ENCODE results near the gene JAKMIP1. TPM values are rescaled to one million over a fixed set of nuclear protein-coding genes. Genes with fewer than 3 reads are reported as not detected.

Gene JAKMIP1
- total RNA-seq (ENCODE audit: low replicate concordance) = 5.1 and 5.5 TPM in 2 replicates

- H3K36me3 ChIP-seq = no peaks in the 10 kb centered on the region
- peak within 1 kb of the TSS; percentile 100 for H3K4me2 ChIP-seq
- Mint-ChIP-seq H3K27ac (no peak within 1 kb of the TSS), H3K4me3 (peak within 1 kb of the TSS; percentile 81), H3K36me3 (no peaks in the 10 kb centered on the region), H3K9me3 (peaks cover 7% of the 10 kb centered on the region), H3K27me3 (ENCODE audit: insufficient read depth, low read depth) (peaks cover 44% of the 10 kb centered on the region), H3K4me1 (peaks cover 11% of the 10 kb centered on the region)
- H3K9me3 ChIP-seq (ENCODE audit: low read depth) = no peaks in the 10 kb centered on the region
- H3K79me2 ChIP-seq (ENCODE audit: low read depth) = no peaks in the 10 kb centered on the region
- no peak for TF ChIP-seq CTCF (IDR thresholded peaks at IDR 0.05)
- TF ChIP-seq EZH2 (IDR thresholded peaks at IDR 0.05) = no peak
- TF ChIP-seq EZH2phosphoT487 (IDR thresholded peaks at IDR 0.05) = no peak
- peak within 1 kb of the TSS; percentile 87 for H3K4me3 ChIP-seq
- peak; percentile 91 for DNase-seq (ENCODE audit: low spot score)
- peaks cover 22% of the 10 kb centered on the region for H3K4me1 ChIP-seq
- H4K20me1 ChIP-seq (ENCODE audit: low read depth) = peaks cover 22% of the 10 kb centered on the region
- no peak within 1 kb of the TSS for H3K27ac ChIP-seq
- H2AFZ ChIP-seq (replicated peaks) = peak within 1 kb of the TSS; percentile 95
- H3F3A ChIP-seq (ENCODE audit: low read depth) = peaks cover 19% of the 10 kb centered on the region
- H3K27me3 ChIP-seq = peaks cover 51% of the 10 kb centered on the region
- H3K9ac ChIP-seq = no peak within 1 kb of the TSS
These were observed at the start of gene JAKMIP1 for GRCh38 chr4:6200011-6200921. Gene JAKMIP1, minus strand, starts transcription at chr4:6200549. Its CDS starts 87,699 bp downstream, at chr4:6112850.

GRCh38 chr4:6248394-6248793, 48.0 kb upstream of the JAKMIP1 start:
- Mint-ChIP-seq H3K9me3 (peaks cover 10% of the 10 kb centered on the region), H3K36me3 (no peaks in the 10 kb centered on the region)

GRCh38 chr4:6246170-6246634, 45.9 kb upstream of the JAKMIP1 start:
- no peak for TF ChIP-seq EZH2phosphoT487 (IDR thresholded peaks at IDR 0.05)
- TF ChIP-seq EZH2 (IDR thresholded peaks at IDR 0.05) = no peak
- no peak for TF ChIP-seq CTCF (IDR thresholded peaks at IDR 0.05)
- Histone ChIP-seq H3K36me3 (no peaks in the 10 kb centered on the region), H2AFZ (replicated peaks) (peak overlapping the region; percentile 92), H3K9ac (no peak overlapping the region), H3K4me1 (no peaks in the 10 kb centered on the region), H3K27ac (no peak overlapping the region), H4K20me1 (ENCODE audit: low read depth) (no peaks in the 10 kb centered on the region), H3K4me2 (peak overlapping the region; percentile 74), H3K27me3 (peaks cover 40% of the 10 kb centered on the region), H3F3A (ENCODE audit: low read depth) (no peaks in the 10 kb centered on the region), H3K9me3 (ENCODE audit: low read depth) (no peaks in the 10 kb centered on the region), H3K79me2 (ENCODE audit: low read depth) (no peaks in the 10 kb centered on the region), H3K4me3 (peak overlapping the region; percentile 37)
- Mint-ChIP-seq H3K27me3 (ENCODE audit: insufficient read depth, low read depth) (peaks cover 16% of the 10 kb centered on the region), H3K9me3 (peaks cover 10% of the 10 kb centered on the region), H3K36me3 (no peaks in the 10 kb centered on the region), H3K27ac (no peak overlapping the region), H3K4me3 (no peak overlapping the region), H3K4me1 (peaks cover 5% of the 10 kb centered on the region)
- DNase-seq (ENCODE audit: low spot score) = no peak

More at GRCh38 chr4:6248394-6248793, 48.0 kb upstream of the JAKMIP1 start:
- no peak overlapping the region for H3K4me3 Mint-ChIP-seq
- Histone ChIP-seq H4K20me1 (ENCODE audit: low read depth) (no peaks in the 10 kb centered on the region), H3K9ac (no peak overlapping the region), H3K27ac (no peak overlapping the region), H3K4me2 (no peak overlapping the region), H2AFZ (replicated peaks) (no peak overlapping the region), H3F3A (ENCODE audit: low read depth) (no peaks in the 10 kb centered on the region), H3K36me3 (no peaks in the 10 kb centered on the region), H3K4me1 (no peaks in the 10 kb centered on the region), H3K9me3 (ENCODE audit: low read depth) (no peaks in the 10 kb centered on the region), H3K27me3 (peaks cover 34% of the 10 kb centered on the region), H3K4me3 (no peak overlapping the region), H3K79me2 (ENCODE audit: low read depth) (no peaks in the 10 kb centered on the region)
- peaks cover 22% of the 10 kb centered on the region for H3K27me3 Mint-ChIP-seq (ENCODE audit: insufficient read depth, low read depth)
- H3K27ac Mint-ChIP-seq = no peak overlapping the region
- no peak for DNase-seq (ENCODE audit: low spot score)
- peaks cover 5% of the 10 kb centered on the region for H3K4me1 Mint-ChIP-seq
- TF ChIP-seq EZH2 (IDR thresholded peaks at IDR 0.05) = no peak
- TF ChIP-seq EZH2phosphoT487 (IDR thresholded peaks at IDR 0.05) = no peak
- TF ChIP-seq CTCF (IDR thresholded peaks at IDR 0.05) = no peak

Data from neural progenitor cell (in vitro differentiated cells).